Measurements from ENCODE around the gene TMEM270. TPM values are rescaled to one million over a fixed set of nuclear protein-coding genes. Genes with fewer than 3 reads are reported as not detected.
"Not testable (repeated sequence)": the region's sequence is repeated elsewhere in the genome, so short reads cannot be mapped to it uniquely, and the experiment has no call there.

The TMEM270 gene
- total RNA-seq, 1 donor from 2014 or later = not detected

- DNase-seq (ENCODE audit: low spot score) = no peak
These were observed 32.7 kb upstream of the TMEM270 start for GRCh38 chr7:73828107-73828803.

DNA sequence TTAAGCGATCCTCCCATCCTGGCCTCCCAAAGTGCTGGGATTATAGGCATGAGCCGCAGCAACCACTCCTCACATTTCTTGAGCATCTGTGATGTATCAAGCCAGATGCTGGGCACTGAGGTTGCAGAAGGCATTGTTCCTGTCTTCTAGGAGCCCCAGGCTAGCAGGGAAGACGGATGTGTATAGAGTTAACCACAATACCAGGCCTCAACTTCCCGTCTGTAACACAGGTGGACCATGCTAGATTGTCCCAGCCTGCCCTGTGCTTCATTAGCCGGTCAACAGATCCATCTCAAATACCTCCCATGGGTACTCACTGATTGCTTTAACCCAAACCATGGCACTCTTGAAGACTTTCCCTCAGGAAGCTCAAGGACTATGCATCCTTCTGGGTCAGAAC, 32.0 kb upstream of the TMEM270 start:
- H3K4me1 Mint-ChIP-seq (ENCODE audit: low read depth) = peaks cover 16% of the 10 kb centered on the region
- H3K36me3 Mint-ChIP-seq (ENCODE audit: low read depth) = no peaks in the 10 kb centered on the region
- H3K4me3 Mint-ChIP-seq (ENCODE audit: low read depth) = no peak overlapping the region
- intact Hi-C loops (cut with micrococcal nuclease) = no loop called here
- H3K27ac Mint-ChIP-seq = no peak overlapping the region
- DNase-seq (ENCODE audit: low spot score) = no peak
- no peaks in the 10 kb centered on the region for H3K9me3 Mint-ChIP-seq
- H3K27me3 Mint-ChIP-seq (ENCODE audit: low read depth) = peaks cover 17% of the 10 kb centered on the region

More at GRCh38 chr7:73828107-73828803, 32.7 kb upstream of the TMEM270 start:
- no peak overlapping the region for H3K4me3 Mint-ChIP-seq (ENCODE audit: low read depth)
- H3K36me3 Mint-ChIP-seq (ENCODE audit: low read depth) = no peaks in the 10 kb centered on the region
- intact Hi-C loops (cut with micrococcal nuclease) = no loop called here
- peaks cover 16% of the 10 kb centered on the region for H3K4me1 Mint-ChIP-seq (ENCODE audit: low read depth)
- peaks cover 18% of the 10 kb centered on the region for H3K27me3 Mint-ChIP-seq (ENCODE audit: low read depth)
- H3K27ac Mint-ChIP-seq = no peak overlapping the region
- no peaks in the 10 kb centered on the region for H3K9me3 Mint-ChIP-seq

GRCh38 chr7:73829505-73829904, 31.5 kb upstream of the TMEM270 start:
- Mint-ChIP-seq H3K4me3 (ENCODE audit: low read depth) (no peak overlapping the region), H3K4me1 (ENCODE audit: low read depth) (peaks cover 16% of the 10 kb centered on the region)

DNA sequence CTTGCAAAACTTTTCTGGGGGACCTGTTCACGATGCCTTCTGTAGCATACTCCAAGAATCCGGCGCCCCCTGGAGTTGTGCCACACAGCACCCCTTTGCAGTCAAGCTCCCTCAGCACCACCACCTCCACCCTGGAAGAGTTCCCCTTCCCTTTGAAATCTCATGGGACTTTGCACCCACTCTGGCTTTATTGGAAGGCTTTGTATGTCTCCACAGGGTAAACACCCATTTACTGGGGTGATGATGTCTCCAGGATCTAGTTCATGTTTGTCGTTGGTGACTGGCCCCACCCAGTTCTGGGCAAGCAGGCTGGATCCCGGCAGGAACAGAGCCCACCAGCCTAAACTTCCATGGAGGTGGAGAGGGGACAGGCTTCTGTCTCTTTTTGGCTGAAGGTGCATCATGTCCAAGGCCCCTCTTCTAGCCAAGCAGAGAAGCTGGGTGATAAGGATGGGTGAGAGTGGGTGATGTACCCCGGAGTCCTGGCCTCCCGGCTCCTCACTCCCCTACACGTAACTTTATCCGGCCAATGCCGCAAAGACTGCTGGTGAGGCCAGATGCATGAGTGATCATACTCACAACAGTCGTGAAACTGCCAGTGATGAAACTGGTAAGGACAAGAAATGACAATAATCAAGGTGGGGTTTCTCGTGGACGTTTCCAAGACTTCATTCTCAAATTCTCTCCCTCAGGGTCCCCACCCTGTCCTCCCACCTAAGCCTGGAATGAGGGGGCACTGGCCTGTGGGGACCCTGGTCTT, 30.9 kb upstream of the TMEM270 start:
- DNase-seq (ENCODE audit: low spot score) = no peak
- no peak overlapping the region for H3K4me3 Mint-ChIP-seq (ENCODE audit: low read depth)
- no peaks in the 10 kb centered on the region for H3K9me3 Mint-ChIP-seq
- peaks cover 16% of the 10 kb centered on the region for H3K4me1 Mint-ChIP-seq (ENCODE audit: low read depth)
- no peak overlapping the region for H3K27ac Mint-ChIP-seq
- intact Hi-C loops (cut with micrococcal nuclease) = no loop called here
- peaks cover 17% of the 10 kb centered on the region for H3K27me3 Mint-ChIP-seq (ENCODE audit: low read depth)
- no peaks in the 10 kb centered on the region for H3K36me3 Mint-ChIP-seq (ENCODE audit: low read depth)

More at GRCh38 chr7:73829505-73829904, 31.5 kb upstream of the TMEM270 start:
- no peaks in the 10 kb centered on the region for H3K36me3 Mint-ChIP-seq (ENCODE audit: low read depth)
- H3K27me3 Mint-ChIP-seq (ENCODE audit: low read depth) = peaks cover 17% of the 10 kb centered on the region
- no peaks in the 10 kb centered on the region for H3K9me3 Mint-ChIP-seq
- intact Hi-C loops (cut with micrococcal nuclease) = no loop called here
- no peak overlapping the region for H3K27ac Mint-ChIP-seq
- no peak for DNase-seq (ENCODE audit: low spot score)

DNA sequence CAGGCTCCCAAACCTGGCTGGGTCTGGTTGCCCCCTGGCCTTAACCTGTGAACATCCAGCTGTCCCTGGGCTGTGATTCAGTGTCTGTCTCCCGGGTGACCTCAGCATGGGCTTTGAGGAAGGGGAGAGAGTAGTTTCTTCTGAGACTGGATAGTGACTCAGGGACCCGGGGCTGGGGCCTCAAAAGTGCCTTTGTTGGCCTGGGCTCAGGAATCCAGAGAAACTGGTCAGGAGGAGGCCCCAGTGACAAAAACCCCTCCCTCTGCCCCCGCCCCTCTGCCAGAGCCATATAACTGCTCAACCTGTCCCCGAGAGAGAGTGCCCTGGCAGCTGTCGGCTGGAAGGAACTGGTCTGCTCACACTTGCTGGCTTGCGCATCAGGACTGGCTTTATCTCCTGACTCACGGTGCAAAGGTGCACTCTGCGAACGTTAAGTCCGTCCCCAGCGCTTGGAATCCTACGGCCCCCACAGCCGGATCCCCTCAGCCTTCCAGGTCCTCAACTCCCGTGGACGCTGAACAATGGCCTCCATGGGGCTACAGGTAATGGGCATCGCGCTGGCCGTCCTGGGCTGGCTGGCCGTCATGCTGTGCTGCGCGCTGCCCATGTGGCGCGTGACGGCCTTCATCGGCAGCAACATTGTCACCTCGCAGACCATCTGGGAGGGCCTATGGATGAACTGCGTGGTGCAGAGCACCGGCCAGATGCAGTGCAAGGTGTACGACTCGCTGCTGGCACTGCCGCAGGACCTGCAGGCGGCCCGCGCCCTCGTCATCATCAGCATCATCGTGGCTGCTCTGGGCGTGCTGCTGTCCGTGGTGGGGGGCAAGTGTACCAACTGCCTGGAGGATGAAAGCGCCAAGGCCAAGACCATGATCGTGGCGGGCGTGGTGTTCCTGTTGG, 30.0 kb upstream of the TMEM270 start, which contains the start of gene CLDN4:
TSS of gene CLDN4 (plus strand) at position 316 of the 903 bp plus-strand sequence. CDS start at position 522, 206 bp downstream.
- no peak for DNase-seq (ENCODE audit: low spot score)
- H3K4me3 Mint-ChIP-seq (ENCODE audit: low read depth) = no peak within 1 kb of the TSS
- no peaks in the 10 kb centered on the region for H3K36me3 Mint-ChIP-seq (ENCODE audit: low read depth)
- peaks cover 16% of the 10 kb centered on the region for H3K27me3 Mint-ChIP-seq (ENCODE audit: low read depth)
- no peaks in the 10 kb centered on the region for H3K9me3 Mint-ChIP-seq
- H3K4me1 Mint-ChIP-seq (ENCODE audit: low read depth) = peaks cover 16% of the 10 kb centered on the region
- intact Hi-C loops (cut with micrococcal nuclease) = no loop called here
- H3K27ac Mint-ChIP-seq = no peak within 1 kb of the TSS

- peaks cover 15% of the 10 kb centered on the region for H3K4me1 Mint-ChIP-seq (ENCODE audit: low read depth)
- H3K36me3 Mint-ChIP-seq (ENCODE audit: low read depth) = no peaks in the 10 kb centered on the region
- H3K27ac Mint-ChIP-seq = no peak overlapping the region
- DNase-seq (ENCODE audit: low spot score) = no peak
- intact Hi-C loops (cut with micrococcal nuclease) = no loop called here
- H3K4me3 Mint-ChIP-seq (ENCODE audit: low read depth) = no peak overlapping the region
- H3K9me3 Mint-ChIP-seq = no peaks in the 10 kb centered on the region
- H3K27me3 Mint-ChIP-seq (ENCODE audit: low read depth) = peaks cover 13% of the 10 kb centered on the region
These were observed 29.4 kb upstream of the TMEM270 start for GRCh38 chr7:73831584-73831833.

DNA sequence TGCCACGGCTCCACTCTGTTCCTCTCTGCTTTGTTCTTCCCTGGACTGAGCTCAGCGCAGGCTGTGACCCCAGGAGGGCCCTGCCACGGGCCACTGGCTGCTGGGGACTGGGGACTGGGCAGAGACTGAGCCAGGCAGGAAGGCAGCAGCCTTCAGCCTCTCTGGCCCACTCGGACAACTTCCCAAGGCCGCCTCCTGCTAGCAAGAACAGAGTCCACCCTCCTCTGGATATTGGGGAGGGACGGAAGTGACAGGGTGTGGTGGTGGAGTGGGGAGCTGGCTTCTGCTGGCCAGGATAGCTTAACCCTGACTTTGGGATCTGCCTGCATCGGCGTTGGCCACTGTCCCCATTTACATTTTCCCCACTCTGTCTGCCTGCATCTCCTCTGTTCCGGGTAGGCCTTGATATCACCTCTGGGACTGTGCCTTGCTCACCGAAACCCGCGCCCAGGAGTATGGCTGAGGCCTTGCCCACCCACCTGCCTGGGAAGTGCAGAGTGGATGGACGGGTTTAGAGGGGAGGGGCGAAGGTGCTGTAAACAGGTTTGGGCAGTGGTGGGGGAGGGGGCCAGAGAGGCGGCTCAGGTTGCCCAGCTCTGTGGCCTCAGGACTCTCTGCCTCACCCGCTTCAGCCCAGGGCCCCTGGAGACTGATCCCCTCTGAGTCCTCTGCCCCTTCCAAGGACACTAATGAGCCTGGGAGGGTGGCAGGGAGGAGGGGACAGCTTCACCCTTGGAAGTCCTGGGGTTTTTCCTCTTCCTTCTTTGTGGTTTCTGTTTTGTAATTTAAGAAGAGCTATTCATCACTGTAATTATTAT, 28.9 kb upstream of the TMEM270 start:
- Mint-ChIP-seq H3K9me3 (no peaks in the 10 kb centered on the region), H3K27me3 (ENCODE audit: low read depth) (peaks cover 8% of the 10 kb centered on the region), H3K4me3 (ENCODE audit: low read depth) (no peak overlapping the region), H3K27ac (no peak overlapping the region), H3K4me1 (ENCODE audit: low read depth) (peaks cover 11% of the 10 kb centered on the region), H3K36me3 (ENCODE audit: low read depth) (no peaks in the 10 kb centered on the region)
- DNase-seq (ENCODE audit: low spot score) = no peak
- intact Hi-C loops (cut with micrococcal nuclease) = no loop called here

- Mint-ChIP-seq H3K9me3 (no peaks in the 10 kb centered on the region), H3K4me3 (ENCODE audit: low read depth) (no peak overlapping the region), H3K36me3 (ENCODE audit: low read depth) (no peaks in the 10 kb centered on the region), H3K27ac (no peak overlapping the region), H3K27me3 (ENCODE audit: low read depth) (peaks cover 1% of the 10 kb centered on the region), H3K4me1 (ENCODE audit: low read depth) (peaks cover 7% of the 10 kb centered on the region)
- intact Hi-C loops (cut with micrococcal nuclease) = no loop called here
- no peak for DNase-seq (ENCODE audit: low spot score)
These were observed 28.2 kb upstream of the TMEM270 start for GRCh38 chr7:73832806-73833205.

DNA sequence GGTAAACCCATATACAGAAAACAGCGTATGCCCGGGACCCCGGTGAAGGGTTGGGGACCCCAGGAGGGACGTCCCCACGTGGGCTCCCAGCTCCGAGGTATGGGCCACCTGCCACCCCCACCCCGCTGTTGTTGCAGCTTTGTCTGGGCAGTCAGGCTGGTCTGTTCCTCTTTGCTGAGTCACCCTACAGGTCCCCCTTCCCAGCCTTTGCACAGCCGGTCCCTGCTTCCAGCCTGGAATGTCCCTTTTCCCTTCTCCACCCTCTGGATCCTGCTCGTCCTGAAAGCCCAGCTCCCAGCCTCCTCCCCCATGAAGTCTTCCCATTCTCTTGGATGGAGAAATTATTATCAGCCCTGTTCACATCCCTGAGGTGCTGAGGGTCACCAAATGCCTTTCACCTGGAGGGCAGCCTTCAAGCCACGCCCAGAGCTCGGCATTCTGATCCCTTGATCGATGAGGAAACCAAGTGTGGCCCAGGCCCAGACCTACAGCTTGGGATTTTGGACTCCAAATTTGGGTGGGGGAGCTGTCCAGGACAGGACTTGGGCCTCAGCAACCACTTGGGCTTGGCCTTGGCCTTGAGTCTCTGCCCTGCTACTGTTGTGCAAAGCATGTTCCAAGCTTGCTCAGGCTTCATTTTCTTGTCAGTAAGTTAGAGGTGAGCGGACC, 27.6 kb upstream of the TMEM270 start:
- no peaks in the 10 kb centered on the region for H3K9me3 Mint-ChIP-seq
- intact Hi-C loops (cut with micrococcal nuclease) = no loop called here
- H3K4me1 Mint-ChIP-seq (ENCODE audit: low read depth) = peaks cover 7% of the 10 kb centered on the region
- H3K27ac Mint-ChIP-seq = no peak overlapping the region
- H3K4me3 Mint-ChIP-seq (ENCODE audit: low read depth) = no peak overlapping the region
- H3K27me3 Mint-ChIP-seq (ENCODE audit: low read depth) = peaks cover 1% of the 10 kb centered on the region
- DNase-seq (ENCODE audit: low spot score) = no peak
- H3K36me3 Mint-ChIP-seq (ENCODE audit: low read depth) = no peaks in the 10 kb centered on the region

GRCh38 chr7:73834626-73835191, 26.2 kb upstream of the TMEM270 start:
- Mint-ChIP-seq H3K4me1 (ENCODE audit: low read depth) (peaks cover 4% of the 10 kb centered on the region), H3K9me3 (no peaks in the 10 kb centered on the region), H3K4me3 (ENCODE audit: low read depth) (no peak overlapping the region), H3K27me3 (ENCODE audit: low read depth) (no peaks in the 10 kb centered on the region), H3K27ac (no peak overlapping the region), H3K36me3 (ENCODE audit: low read depth) (no peaks in the 10 kb centered on the region)
- no peak for DNase-seq (ENCODE audit: low spot score)
- intact Hi-C loops (cut with micrococcal nuclease) = no loop called here

DNA sequence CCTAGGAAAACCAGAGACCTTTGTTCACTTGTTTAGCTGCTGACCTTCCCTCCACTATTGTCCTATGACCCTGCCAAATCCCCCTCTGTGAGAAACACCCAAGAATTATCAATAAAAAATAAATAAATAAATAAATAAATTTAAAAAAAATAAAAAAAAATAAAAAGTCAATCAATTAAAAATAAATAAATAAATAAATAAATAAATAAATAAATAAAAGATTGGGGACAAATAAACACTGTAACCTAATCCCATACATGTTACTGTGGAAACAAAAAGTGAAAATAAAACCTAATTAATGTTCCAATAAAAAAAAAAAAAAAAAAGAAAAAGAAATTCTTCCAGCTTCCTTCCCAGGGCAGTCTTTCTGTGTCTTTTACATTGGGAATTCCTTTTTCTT, 23.8 kb upstream of the TMEM270 start:
- H3K36me3 Mint-ChIP-seq (ENCODE audit: low read depth); H3K9me3 Mint-ChIP-seq; H3K4me1 Mint-ChIP-seq (ENCODE audit: low read depth); H3K27ac Mint-ChIP-seq; H3K27me3 Mint-ChIP-seq (ENCODE audit: low read depth); H3K4me3 Mint-ChIP-seq (ENCODE audit: low read depth); DNase-seq (ENCODE audit: low spot score); intact Hi-C loops (cut with micrococcal nuclease): not testable (repeated sequence)

Measured in activated T-helper 2 cell treated with anti-CD3 and anti-CD28 coated beads, Interferon-gamma antibody, Interleukin-2, Interleukin-4, amounts not matched to agents 10 μg/mL and 5 μg/mL and 100 μg/mL, durations not matched to agents 14 hours and 24 hours and 36 hours (primary cell).